Thoracic aorta (tissue), 2 donors: ENCODE data around the gene ADGRG3. TPM values are rescaled to one million over a fixed set of nuclear protein-coding genes. Genes with fewer than 3 reads are reported as not detected.

ENCODE experiments used
- ATAC-seq: fragments of 150-250 bp; one replicate; pipeline ENCODE4 v1.8.0; 2017; ENCODE audit warnings: low read depth; ENCODE audit not compliant: insufficient number of reproducible peaks, low FRiP score
- DNase-seq: peaks from one replicate; pipeline ENCODE4 v3.0.0-alpha.2; 2020; ENCODE audit warnings: low spot score
- H3K27ac ChIP-seq, 2 donors: fragments of 200-600 bp; sonication (generic); 1 replicate in 1 of 2; 2 replicates in 1 of 2; pipeline ENCODE4 v1.5.1; 2016; ENCODE audit warnings: mild to moderate bottlenecking in 2 of 2, moderate library complexity in 2 of 2
- H3K27me3 ChIP-seq: fragments of 200-600 bp; sonication (generic); replicated peaks from 2 replicates; pipeline ENCODE4 v1.6.0; 2016; ENCODE audit warnings: mild to moderate bottlenecking; ENCODE audit not compliant: insufficient read depth
- H3K36me3 ChIP-seq: fragments of 200-600 bp; sonication (generic); one replicate; pipeline ENCODE4 v1.5.1; 2016
- H3K4me1 ChIP-seq, 2 donors: fragments of 200-600 bp; sonication (generic); 1 replicate in 1 of 2; 2 replicates in 1 of 2; pipeline versions ENCODE4 v1.5.1 to v1.6.0; 2016; ENCODE audit warnings: low read depth in 2 of 2, mild to moderate bottlenecking in 1 of 2; ENCODE audit not compliant: control insufficient read depth in 1 of 2
- H3K4me3 ChIP-seq: fragments of 200-600 bp; sonication (generic); 2 replicates; pipeline ENCODE4 v1.5.1; 2016; ENCODE audit warnings: mild to moderate bottlenecking
- H3K9me3 ChIP-seq: fragments of 200-600 bp; sonication (generic); 2 replicates; pipeline ENCODE4 v1.5.1; 2016
- CTCF ChIP-seq: fragments of 200-600 bp; sonication (generic); IDR thresholded peaks from one replicate; pipeline ENCODE4 v1.5.1; 2019; ENCODE audit warnings: antibody characterized with exemption
- total RNA-seq, 2 donors: library from RNA; depleted of rRNA; stranded (reverse); fragments of >200 nt; gene quantifications; one replicate each; pipeline versions ENCODE4 v1.1.0 to v1.2.3, GENCODE V29; 2016

ADGRG3 gene
- total RNA-seq, 2 donors from 2014 or later = 0.41 to 5.1 TPM

- Histone ChIP-seq H3K36me3 (no peaks in the 10 kb centered on the region), H3K4me3 (no peak overlapping the region), H3K9me3 (no peaks in the 10 kb centered on the region), H3K27ac (no peak overlapping the region), H3K4me1 (no peaks in the 10 kb centered on the region), H3K27me3 (no peaks in the 10 kb centered on the region)
- no peak for DNase-seq
- no peak for ATAC-seq
- no peak for TF ChIP-seq CTCF
Observed at GRCh38 chr16:57724531-57724930, 56.4 kb downstream of the ADGRG3 start.

GRCh38 chr16:57725151-57725550 lies 57.0 kb downstream of the ADGRG3 start:
- ATAC-seq = no peak
- DNase-seq = no peak
- H3K27ac ChIP-seq = no peak overlapping the region
- no peaks in the 10 kb centered on the region for H3K36me3 ChIP-seq
- TF ChIP-seq CTCF = no peak
- no peaks in the 10 kb centered on the region for H3K27me3 ChIP-seq
- no peaks in the 10 kb centered on the region for H3K9me3 ChIP-seq
- H3K4me3 ChIP-seq = no peak overlapping the region
- H3K4me1 ChIP-seq = no peaks in the 10 kb centered on the region

- no peak for ATAC-seq
- no peak overlapping the region for H3K4me3 ChIP-seq
- H3K9me3 ChIP-seq = no peaks in the 10 kb centered on the region
- no peak overlapping the region for H3K27ac ChIP-seq
- no peak for DNase-seq
- no peaks in the 10 kb centered on the region for H3K36me3 ChIP-seq
- no peak for TF ChIP-seq CTCF
- H3K4me1 ChIP-seq = no peaks in the 10 kb centered on the region
- no peaks in the 10 kb centered on the region for H3K27me3 ChIP-seq
Observed at GRCh38 chr16:57725554-57725953, 57.4 kb downstream of the ADGRG3 start.

- no peak for TF ChIP-seq CTCF
- Histone ChIP-seq H3K36me3 (no peaks in the 10 kb centered on the region), H3K9me3 (no peaks in the 10 kb centered on the region), H3K27ac (no peak overlapping the region), H3K4me3 (no peak overlapping the region), H3K27me3 (no peaks in the 10 kb centered on the region), H3K4me1 (no peaks in the 10 kb centered on the region)
- no peak for ATAC-seq
- DNase-seq = no peak
Observed at GRCh38 chr16:57725976-57726375, 57.9 kb downstream of the ADGRG3 start.

GRCh38 chr16:57726433-57726947 lies 58.4 kb downstream of the ADGRG3 start:
- H3K36me3 ChIP-seq = no peaks in the 10 kb centered on the region
- no peaks in the 10 kb centered on the region for H3K4me1 ChIP-seq
- ATAC-seq (no peak), DNase-seq (no peak)
- no peak overlapping the region for H3K4me3 ChIP-seq
- no peaks in the 10 kb centered on the region for H3K9me3 ChIP-seq
- no peak for TF ChIP-seq CTCF
- no peak overlapping the region for H3K27ac ChIP-seq
- H3K27me3 ChIP-seq = no peaks in the 10 kb centered on the region
